ENCODE measurements around the gene GABBR1.
A peak's percentile ranks its signal among the peaks of the same experiment; 100 is the strongest.

The GABBR1 gene

GRCh38 chr6:29524044-29524443, 108.9 kb downstream of the GABBR1 start:
- no peak for DNase-seq

GRCh38 chr6:29522227-29522626, 110.8 kb downstream of the GABBR1 start:
- no peak for DNase-seq

- no peak for DNase-seq
These were observed 111.8 kb downstream of the GABBR1 start for GRCh38 chr6:29521006-29521680.

DNA sequence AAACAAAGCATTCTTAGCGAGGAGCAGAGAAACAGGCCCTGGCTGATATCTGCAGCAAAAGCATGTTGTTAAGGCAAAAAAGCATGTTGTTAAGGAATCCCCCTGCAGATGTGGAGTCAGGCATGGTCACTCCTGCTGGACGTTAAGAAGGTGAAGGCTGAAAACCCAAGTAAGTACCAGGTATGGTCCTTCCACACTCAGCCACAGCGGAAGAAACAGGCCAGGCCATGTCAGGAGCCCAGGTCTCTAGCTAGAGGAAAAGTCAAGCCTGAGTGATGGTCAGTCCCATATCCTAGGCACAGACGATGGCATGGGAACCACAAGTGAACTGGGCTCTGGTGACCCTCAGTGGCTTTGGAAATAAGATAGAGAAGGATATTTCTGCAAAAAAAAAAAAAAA, 112.8 kb downstream of the GABBR1 start:
- no peak for DNase-seq

DNA sequence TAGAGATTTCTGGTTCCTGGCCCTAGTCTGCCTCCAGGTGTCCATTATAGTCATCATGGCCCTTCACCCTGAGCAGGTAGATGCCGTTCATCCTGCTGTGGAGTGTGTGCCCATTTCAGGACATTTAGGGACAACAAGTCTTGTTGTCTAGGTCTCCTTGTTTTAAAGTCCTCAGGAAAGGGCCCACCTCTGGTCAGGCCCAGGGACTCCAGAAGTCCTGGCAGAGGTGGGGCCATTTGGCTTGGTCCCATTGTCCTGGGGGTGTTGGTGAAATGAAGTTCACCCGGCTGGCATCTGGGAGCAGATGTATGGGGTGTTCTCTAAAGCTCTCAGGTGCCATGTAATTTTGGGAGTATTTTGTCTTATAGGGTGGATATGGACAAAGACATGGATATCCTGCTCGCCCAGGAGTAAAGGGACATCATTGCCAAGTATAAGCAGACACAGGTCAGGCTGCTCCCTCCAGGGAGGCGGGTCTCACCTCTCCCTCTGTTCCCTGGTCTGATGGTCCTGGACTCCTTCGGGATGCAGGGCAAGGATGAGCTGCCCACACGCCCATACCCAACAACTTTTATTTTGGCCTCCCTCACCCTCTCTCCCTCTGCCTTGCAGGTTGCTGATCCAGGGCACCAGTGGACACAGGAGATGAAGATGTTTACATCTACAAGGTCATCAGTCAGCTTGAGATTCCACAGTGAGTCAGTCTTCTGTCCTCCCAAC, 113.5 kb downstream of the GABBR1 start:
- no peak for DNase-seq

- no peak for DNase-seq
These were observed 115.1 kb downstream of the GABBR1 start for GRCh38 chr6:29517728-29518440.

- DNase-seq, result no peak
These were observed 115.7 kb downstream of the GABBR1 start for GRCh38 chr6:29517245-29517644.

DNA sequence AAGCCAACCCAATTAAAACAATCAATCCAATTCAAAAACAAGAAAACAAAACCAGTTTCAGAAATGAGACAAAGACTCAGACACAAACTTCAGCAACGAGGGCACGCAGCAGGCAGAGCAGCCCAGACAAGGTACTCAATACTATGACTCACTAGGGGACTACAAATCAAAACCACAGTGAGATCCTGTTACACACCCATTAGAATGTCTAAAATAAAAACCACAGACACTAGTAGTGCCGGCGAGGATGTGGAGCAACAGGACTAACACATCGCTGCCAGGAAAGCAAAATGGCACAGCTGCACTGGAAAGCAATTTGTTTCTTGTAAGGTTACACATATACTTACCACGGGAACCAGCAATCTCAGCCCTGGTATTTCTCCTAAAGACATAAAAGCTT, 116.9 kb downstream of the GABBR1 start:
- DNase-seq, result peak; percentile 74

DNA sequence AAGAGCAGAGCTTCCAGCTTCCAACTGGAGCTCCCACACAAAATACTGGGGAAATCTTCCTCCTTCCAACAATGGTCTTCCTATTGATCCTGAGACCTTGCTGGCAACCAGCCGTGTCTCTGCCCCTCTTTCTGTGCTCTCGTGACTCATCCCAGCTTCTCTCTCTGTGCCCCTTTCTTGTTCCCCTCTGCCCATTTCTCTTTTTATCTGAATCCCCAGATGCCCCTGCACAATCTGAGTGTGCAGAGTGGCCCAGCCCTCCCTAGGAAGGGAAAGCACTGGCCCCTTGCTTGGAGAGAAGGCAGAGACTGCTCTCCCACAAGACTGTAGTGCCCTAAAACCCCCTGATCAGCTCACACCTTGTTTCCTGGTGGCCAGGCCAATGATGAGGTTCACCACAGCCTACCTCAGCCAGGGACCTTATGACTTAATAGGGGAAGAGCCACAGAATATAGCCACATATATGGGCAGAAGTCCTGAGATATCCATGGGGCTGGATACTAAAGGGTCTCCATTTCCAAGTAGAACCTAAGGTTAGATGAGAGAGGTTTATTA, 122.2 kb downstream of the GABBR1 start:
- no peak for DNase-seq

- no peak for DNase-seq
These were observed 122.8 kb downstream of the GABBR1 start for GRCh38 chr6:29510202-29510601.

Measured in activated CD4-positive, alpha-beta T cell treated with anti-CD3 and anti-CD28 coated beads, Interleukin-2, amount 50 U/mL, for 16 hours (primary cell).